Ishikawa (cell line): ENCODE measurements around the gene PLCB1.

Experiments used
- CEBPB ChIP-seq: IDR thresholded peaks from 2 replicates; pipeline ENCODE4 v1.6.1; 2012
- CREB1 ChIP-seq: IDR thresholded peaks from 2 replicates; pipeline ENCODE4 v1.6.1; 2012; ENCODE audit warnings: low read depth
- EGR1 ChIP-seq: IDR thresholded peaks from 2 replicates; pipeline ENCODE4 v1.6.1; 2012
- EP300 ChIP-seq: IDR thresholded peaks from 2 replicates; pipeline ENCODE4 v1.6.1; 2012; ENCODE audit warnings: borderline replicate concordance
- FOXM1 ChIP-seq: IDR thresholded peaks from 2 replicates; pipeline ENCODE4 v1.6.1; 2012; ENCODE audit warnings: low read depth, borderline replicate concordance
- NFIC ChIP-seq: IDR thresholded peaks from 2 replicates; pipeline ENCODE4 v1.6.1; 2012
- RAD21 ChIP-seq: IDR thresholded peaks from 2 replicates; pipeline ENCODE4 v1.6.1; 2012; ENCODE audit warnings: low read depth
- TAF1 ChIP-seq: IDR thresholded peaks from 2 replicates; pipeline ENCODE4 v1.6.1; 2012; ENCODE audit warnings: low read depth, mild to moderate bottlenecking
- TCF12 ChIP-seq: IDR thresholded peaks from 2 replicates; pipeline ENCODE4 v1.6.1; 2012; ENCODE audit warnings: low read depth
- TEAD4 ChIP-seq: IDR thresholded peaks from 2 replicates; pipeline ENCODE4 v1.6.1; 2012
- YY1 ChIP-seq: IDR thresholded peaks from 2 replicates; pipeline ENCODE4 v1.6.1; 2012; ENCODE audit warnings: low read depth
- ZBTB7A ChIP-seq: IDR thresholded peaks from 2 replicates; pipeline ENCODE4 v1.6.1; 2012; ENCODE audit warnings: low read depth
- TF ChIP-seq, protein P1 (sequence below): IDR thresholded peaks from 2 replicates; pipeline ENCODE4 v1.6.1; 2012
- TF ChIP-seq, protein P2 (sequence below): IDR thresholded peaks from 2 replicates; pipeline ENCODE4 v1.6.1; 2012; ENCODE audit warnings: low read depth, mild to moderate bottlenecking
- TF ChIP-seq, protein P3 (sequence below): IDR thresholded peaks from 2 replicates; pipeline ENCODE4 v1.6.1; 2012

Gene PLCB1

DNA sequence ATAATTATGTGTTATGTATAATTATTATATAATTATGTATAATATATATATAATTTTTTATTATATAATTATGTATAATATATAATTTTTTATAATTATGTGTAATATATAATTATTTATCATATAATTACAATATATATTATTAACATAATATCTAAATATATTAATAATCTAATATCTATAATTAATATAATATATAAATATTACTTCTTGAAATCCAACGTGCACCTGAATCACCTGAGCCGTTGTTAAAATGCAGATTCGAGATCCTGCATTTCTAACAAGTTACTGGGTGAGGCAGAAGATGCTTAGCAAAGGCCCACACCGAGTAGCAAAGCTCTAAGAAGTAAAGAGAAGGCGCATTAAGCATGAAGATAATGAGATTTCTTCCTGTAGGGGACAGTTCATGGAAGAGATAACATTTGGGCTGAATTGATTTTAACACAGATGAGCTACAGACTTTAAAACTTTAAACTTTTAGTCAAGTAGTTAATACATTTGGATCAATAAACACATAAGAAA lies 530.4 kb downstream of the PLCB1 start:
- TF ChIP-seq, protein P1, sequence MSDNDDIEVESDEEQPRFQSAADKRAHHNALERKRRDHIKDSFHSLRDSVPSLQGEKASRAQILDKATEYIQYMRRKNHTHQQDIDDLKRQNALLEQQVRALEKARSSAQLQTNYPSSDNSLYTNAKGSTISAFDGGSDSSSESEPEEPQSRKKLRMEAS, result no peak
- no peak for TF ChIP-seq CREB1
- no peak for TF ChIP-seq ZBTB7A
- no peak for TF ChIP-seq YY1
- TF ChIP-seq NFIC, result no peak
- TF ChIP-seq TEAD4, result no peak

DNA sequence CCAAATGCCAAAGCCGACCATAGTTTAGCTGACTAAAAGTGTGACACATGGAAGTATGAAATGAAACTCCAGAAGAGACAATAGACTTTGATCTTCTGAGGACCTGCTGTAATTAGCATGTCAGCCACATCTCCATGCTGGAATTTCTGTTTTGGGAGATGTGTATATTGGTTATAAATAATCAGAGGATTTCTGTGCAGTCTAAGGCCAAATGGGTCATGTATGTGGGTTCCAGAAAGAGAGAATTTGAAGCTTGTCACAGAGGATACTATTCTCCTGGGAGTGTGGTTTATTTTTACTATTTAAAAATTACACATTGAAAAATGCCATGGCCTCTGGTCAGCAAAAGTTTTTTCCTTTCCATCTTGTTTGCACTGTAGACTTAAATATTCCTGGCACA lies 531.4 kb downstream of the PLCB1 start:
- no peak for TF ChIP-seq NFIC
- no peak for TF ChIP-seq RAD21
- no peak for TF ChIP-seq EP300
- TF ChIP-seq, protein P2, sequence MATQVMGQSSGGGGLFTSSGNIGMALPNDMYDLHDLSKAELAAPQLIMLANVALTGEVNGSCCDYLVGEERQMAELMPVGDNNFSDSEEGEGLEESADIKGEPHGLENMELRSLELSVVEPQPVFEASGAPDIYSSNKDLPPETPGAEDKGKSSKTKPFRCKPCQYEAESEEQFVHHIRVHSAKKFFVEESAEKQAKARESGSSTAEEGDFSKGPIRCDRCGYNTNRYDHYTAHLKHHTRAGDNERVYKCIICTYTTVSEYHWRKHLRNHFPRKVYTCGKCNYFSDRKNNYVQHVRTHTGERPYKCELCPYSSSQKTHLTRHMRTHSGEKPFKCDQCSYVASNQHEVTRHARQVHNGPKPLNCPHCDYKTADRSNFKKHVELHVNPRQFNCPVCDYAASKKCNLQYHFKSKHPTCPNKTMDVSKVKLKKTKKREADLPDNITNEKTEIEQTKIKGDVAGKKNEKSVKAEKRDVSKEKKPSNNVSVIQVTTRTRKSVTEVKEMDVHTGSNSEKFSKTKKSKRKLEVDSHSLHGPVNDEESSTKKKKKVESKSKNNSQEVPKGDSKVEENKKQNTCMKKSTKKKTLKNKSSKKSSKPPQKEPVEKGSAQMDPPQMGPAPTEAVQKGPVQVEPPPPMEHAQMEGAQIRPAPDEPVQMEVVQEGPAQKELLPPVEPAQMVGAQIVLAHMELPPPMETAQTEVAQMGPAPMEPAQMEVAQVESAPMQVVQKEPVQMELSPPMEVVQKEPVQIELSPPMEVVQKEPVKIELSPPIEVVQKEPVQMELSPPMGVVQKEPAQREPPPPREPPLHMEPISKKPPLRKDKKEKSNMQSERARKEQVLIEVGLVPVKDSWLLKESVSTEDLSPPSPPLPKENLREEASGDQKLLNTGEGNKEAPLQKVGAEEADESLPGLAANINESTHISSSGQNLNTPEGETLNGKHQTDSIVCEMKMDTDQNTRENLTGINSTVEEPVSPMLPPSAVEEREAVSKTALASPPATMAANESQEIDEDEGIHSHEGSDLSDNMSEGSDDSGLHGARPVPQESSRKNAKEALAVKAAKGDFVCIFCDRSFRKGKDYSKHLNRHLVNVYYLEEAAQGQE, result no peak
- TF ChIP-seq FOXM1, result no peak
- TF ChIP-seq EGR1, result no peak
- TF ChIP-seq TEAD4, result no peak
- TF ChIP-seq ZBTB7A, result no peak
- no peak for TF ChIP-seq CEBPB
- TF ChIP-seq YY1, result no peak
- TF ChIP-seq, protein P3, sequence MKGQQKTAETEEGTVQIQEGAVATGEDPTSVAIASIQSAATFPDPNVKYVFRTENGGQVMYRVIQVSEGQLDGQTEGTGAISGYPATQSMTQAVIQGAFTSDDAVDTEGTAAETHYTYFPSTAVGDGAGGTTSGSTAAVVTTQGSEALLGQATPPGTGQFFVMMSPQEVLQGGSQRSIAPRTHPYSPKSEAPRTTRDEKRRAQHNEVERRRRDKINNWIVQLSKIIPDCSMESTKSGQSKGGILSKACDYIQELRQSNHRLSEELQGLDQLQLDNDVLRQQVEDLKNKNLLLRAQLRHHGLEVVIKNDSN, result no peak
- TF ChIP-seq TCF12, result no peak
- TF ChIP-seq TAF1, result no peak
- no peak for TF ChIP-seq CREB1
- TF ChIP-seq, protein P1, result no peak

DNA sequence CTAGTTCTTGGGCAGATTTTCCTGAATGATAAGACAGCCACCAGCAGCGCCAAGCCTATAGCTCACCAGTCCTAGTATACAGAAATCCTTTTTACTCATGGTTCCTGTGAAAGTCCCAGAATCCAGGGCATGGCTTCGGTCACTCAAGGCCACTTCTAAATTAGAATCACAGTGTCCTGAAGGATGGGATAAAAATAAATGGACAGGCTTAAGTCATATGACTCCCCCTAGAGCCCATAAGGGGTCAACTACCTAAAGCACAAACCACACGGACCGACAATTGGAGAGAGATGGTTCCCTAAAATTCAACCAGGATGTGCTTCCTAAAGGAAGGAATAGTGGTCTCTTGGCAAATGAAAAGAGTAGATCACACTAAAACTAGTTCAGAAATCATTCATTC lies 532.7 kb downstream of the PLCB1 start:
- TF ChIP-seq CEBPB (no peak), EGR1 (no peak), EP300 (no peak), FOXM1 (no peak), YY1 (no peak), TEAD4 (no peak), ZBTB7A (no peak), RAD21 (peak; percentile 29)
- TF ChIP-seq, protein P3, result no peak

DNA sequence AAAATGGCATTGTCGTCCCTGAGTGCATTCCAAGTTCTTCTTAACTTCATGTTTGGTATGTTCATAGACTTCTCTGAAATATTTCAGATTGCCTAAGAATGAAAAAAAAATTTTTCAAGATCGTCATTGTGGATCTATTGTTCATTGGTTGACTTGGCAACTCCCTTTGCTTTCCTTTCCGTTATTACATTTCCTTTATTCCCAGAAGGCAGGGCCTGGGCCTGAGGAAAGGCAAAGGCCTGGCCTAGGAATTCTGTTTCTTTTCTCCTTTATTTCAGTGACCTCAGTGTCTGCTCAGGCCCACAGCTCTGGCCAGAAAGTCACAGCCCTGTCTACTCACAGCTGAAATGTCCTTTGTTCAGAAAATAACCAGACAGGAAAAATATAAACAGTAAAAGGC lies 535.2 kb downstream of the PLCB1 start:
- TF ChIP-seq NFIC (no peak), YY1 (no peak), TAF1 (no peak), EGR1 (no peak), TCF12 (no peak), ZBTB7A (no peak), RAD21 (no peak), EP300 (no peak), CREB1 (no peak), FOXM1 (no peak), CEBPB (no peak), TEAD4 (no peak)
- TF ChIP-seq, protein P3, result no peak
- TF ChIP-seq, protein P2, result no peak
- TF ChIP-seq, protein P1, result no peak

DNA sequence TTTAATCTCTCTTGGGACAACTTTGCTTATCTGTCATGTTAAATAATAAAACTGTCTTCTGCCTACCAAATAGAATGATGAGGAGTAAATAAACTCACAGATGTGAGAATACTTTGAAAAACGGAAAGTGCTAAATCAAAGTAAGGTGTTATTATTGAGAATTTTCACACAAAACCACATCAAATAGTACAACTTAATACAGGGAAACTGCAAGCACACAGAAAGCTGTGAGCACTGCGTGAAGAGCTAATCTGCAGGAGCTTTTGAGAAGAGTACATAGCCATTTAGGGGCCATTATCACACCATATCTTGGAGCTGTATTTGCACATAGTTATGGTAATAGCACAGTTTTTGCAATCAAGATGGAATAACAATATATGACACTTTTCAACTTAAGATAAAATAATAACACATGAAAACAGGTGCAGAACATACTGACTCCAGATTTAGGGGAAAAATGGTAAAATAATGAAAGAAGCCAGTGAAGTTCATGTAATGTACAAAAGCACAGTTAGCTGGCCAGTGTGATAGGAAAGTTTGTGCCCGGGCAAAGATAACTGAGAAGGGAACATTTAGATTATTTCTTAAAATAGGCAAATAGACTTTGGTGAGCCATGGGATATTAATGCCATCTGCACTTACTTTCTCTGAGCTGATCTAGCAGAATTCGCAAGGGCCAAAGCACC lies 538.3 kb downstream of the PLCB1 start:
- TF ChIP-seq RAD21, result no peak
- TF ChIP-seq, protein P2, result no peak
